ENCODE results near the gene NUP93. TPM values are rescaled to one million over a fixed set of nuclear protein-coding genes. Genes with fewer than 3 reads are reported as not detected.

The NUP93 gene
- total and polyA plus RNA-seq, 11 donors, result 21.8 to 49.0 (median 27.8) TPM

GRCh38 chr16:56709443-56710040 lies 20.4 kb upstream of the NUP93 start:
- TF ChIP-seq CTCF (IDR thresholded peaks at IDR 0.05) (no peak), POLR2A (IDR thresholded peaks at IDR 0.05) (no peak)
- no peak for ATAC-seq
- DNase-seq, result no peak
- Histone ChIP-seq H3K27ac (no peak overlapping the region), H3K36me3 (no peaks in the 10 kb centered on the region), H3K4me3 (peak overlapping the region in 1 of 12 donors; percentile 23), H3K27me3 (no peaks in the 10 kb centered on the region), H3K9me3 (no peaks in the 10 kb centered on the region), H3K4me1 (no peaks in the 10 kb centered on the region)
- intact Hi-C loops (cut with DNase I), result no loop called here
- 85 to 95% (median 90%) methylated on average over 4 of the region's 4 CpGs for WGBS, 4 donors

GRCh38 chr16:56710181-56710737 lies 19.7 kb upstream of the NUP93 start:
- 68 to 90% (median 74%) methylated on average over 2 to 3 of the region's 3 CpGs for WGBS, 4 donors
- H3K9me3 ChIP-seq, result no peaks in the 10 kb centered on the region
- intact Hi-C loops (cut with DNase I), result no loop called here
- TF ChIP-seq CTCF (IDR thresholded peaks at IDR 0.05), result no peak
- no peak for TF ChIP-seq POLR2A (IDR thresholded peaks at IDR 0.05)
- H3K27me3 ChIP-seq, result no peaks in the 10 kb centered on the region
- H3K4me1 ChIP-seq, result no peaks in the 10 kb centered on the region
- H3K4me3 ChIP-seq, result no peak overlapping the region
- ATAC-seq (no peak), DNase-seq (no peak)
- H3K36me3 ChIP-seq, result no peaks in the 10 kb centered on the region
- H3K27ac ChIP-seq, result no peak overlapping the region

DNA sequence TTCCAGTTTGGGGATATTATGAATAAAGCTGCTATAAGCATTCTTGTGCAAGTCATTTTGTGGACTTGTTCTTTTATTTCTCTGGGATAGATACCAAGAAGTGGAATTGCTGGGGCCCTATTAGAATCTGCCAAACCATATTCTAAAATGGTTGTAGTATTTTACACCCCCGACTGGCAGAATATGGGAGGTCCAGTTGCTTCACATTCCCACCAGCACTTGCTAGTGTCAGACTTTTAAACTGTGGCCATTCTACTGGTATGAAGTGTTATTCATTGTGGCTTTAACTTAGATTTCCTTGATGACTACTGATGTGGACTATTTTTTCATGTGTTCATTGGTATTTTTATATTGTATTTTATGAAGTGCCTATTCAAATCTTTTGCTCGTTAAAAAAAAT lies 18.1 kb upstream of the NUP93 start:
- no peak overlapping the region for H3K4me3 ChIP-seq
- TF ChIP-seq POLR2A (IDR thresholded peaks at IDR 0.05) (no peak), CTCF (IDR thresholded peaks at IDR 0.05) (no peak)
- ATAC-seq, result no peak
- no peaks in the 10 kb centered on the region for H3K9me3 ChIP-seq
- WGBS, 4 donors, result 91 to 97% (median 93%) methylated on average over 2 of the region's 2 CpGs
- no peaks in the 10 kb centered on the region for H3K36me3 ChIP-seq
- no peak overlapping the region for H3K27ac ChIP-seq
- no peaks in the 10 kb centered on the region for H3K27me3 ChIP-seq
- intact Hi-C loops (cut with DNase I), result no loop called here
- no peaks in the 10 kb centered on the region for H3K4me1 ChIP-seq
- no peak for DNase-seq

- no peak for TF ChIP-seq POLR2A (IDR thresholded peaks at IDR 0.05)
- no peak for TF ChIP-seq CTCF (IDR thresholded peaks at IDR 0.05)
- DNase-seq (no peak), ATAC-seq (no peak)
- no peaks in the 10 kb centered on the region for H3K4me1 ChIP-seq
- H3K4me3 ChIP-seq, result no peak overlapping the region
- no peaks in the 10 kb centered on the region for H3K9me3 ChIP-seq
- no peaks in the 10 kb centered on the region for H3K27me3 ChIP-seq
- intact Hi-C loops (cut with DNase I), result no loop called here
- H3K36me3 ChIP-seq, result no peaks in the 10 kb centered on the region
- H3K27ac ChIP-seq, result no peak overlapping the region
- 84 to 96% (median 91%) methylated on average over 2 of the region's 2 CpGs for WGBS, 4 donors
These were observed 16.1 kb upstream of the NUP93 start for GRCh38 chr16:56713794-56714193.
